Medulla oblongata (tissue), 1 donor: ENCODE results near the gene IQSEC1.
A peak's percentile ranks its signal among the peaks of the same experiment; 100 is the strongest.
"Not testable (repeated sequence)": the region's sequence is repeated elsewhere in the genome, so short reads cannot be mapped to it uniquely, and the experiment has no call there.

Experiments
- DNase-seq: peaks from one replicate; pipeline ENCODE4 v3.0.0-alpha.2; 2015; ENCODE audit errors: extremely low spot score

Gene IQSEC1

GRCh38 chr3:12894629-12895028 lies 178.6 kb downstream of the IQSEC1 start:
- no peak for DNase-seq

DNA sequence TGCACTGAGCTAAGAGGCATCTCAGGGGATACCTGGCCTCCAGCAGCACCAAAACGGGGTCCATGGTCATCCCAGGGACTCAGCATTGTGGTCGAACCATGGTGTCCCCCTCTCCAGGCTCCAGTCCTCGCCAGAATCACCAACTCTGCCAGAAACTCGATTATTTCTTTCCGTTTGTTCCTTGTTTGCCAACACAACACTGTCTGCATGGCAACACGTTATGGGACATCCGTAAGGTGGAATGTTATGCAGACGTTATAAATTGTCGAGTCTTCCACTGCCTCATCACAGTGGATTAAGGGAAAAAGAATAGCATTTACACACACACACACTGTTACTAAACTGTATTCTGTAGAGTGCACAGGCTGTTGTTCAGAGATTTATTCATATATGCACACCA lies 179.4 kb downstream of the IQSEC1 start:
- DNase-seq, result no peak

- no peak for DNase-seq
Measured at GRCh38 chr3:12893247-12893646, 180.0 kb downstream of the IQSEC1 start.

DNA sequence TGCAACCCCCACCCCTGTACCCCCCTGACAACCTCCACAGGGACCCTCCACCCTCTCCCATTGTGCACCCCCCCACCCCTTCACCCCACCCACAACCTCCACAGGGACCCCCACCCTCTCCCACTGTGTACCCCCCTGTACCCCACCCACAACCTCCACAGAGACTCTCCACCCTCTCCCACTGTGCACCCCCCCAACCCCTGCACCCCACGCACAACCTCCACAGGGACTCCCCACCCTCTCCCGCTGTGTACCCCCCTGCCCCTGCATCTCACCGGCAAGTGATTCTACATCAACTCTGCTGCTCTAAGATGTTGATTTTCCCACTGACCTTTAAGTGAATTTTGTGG lies 180.4 kb downstream of the IQSEC1 start:
- no peak for DNase-seq

- DNase-seq, result peak; percentile 89
Measured at GRCh38 chr3:12891985-12892839, 181.0 kb downstream of the IQSEC1 start.

DNA sequence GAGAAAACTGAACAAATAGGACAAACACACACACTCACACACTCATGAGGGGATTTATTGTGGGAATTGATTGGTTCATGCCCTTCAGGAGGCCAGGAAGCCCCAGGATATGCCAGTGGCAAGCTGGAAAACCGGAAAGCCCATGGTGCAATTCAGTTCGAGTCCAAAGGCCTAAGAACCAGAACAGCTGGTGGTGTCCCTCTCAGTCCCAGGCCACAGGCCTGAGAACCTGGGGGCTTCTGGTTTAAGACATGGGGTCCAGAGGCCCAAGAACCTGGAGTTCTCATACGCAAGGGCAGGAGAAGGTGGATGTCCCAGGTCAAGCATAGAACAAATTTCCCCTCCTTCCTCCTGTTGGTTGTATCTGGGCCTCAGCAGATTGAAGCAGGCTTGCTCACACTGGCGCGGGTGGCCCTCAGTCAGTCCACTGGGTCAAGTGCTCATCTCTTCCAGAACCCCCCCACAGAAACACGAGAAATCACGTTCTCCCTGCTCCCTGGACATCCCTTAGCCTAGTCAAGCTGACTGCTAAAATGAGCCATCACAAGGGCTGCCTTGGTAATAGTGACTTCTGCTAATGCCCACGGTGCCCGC lies 181.7 kb downstream of the IQSEC1 start:
- no peak for DNase-seq

GRCh38 chr3:12890610-12891390 lies 182.4 kb downstream of the IQSEC1 start:
- DNase-seq, result no peak

DNA sequence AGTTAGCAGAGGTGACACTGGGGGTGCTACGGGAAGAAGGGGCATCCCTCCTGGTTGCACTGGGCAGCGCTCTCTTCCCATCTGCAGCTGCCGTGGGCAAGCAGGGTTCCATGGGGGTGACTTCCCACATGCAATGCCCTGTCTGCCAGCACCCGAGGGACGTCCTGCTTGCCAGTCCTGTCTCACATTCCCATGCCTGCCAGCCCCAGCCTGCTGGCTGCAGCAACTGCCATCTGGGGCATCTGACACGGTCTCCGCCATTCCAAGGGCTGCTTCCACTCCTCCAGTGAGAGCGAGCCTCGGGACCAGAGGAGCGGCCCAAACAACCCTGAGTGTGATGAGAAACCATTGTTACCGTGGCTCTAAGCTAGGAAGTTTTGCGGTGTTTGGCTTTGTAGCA lies 186.5 kb downstream of the IQSEC1 start:
- peak; percentile 34 for DNase-seq

GRCh38 chr3:12886106-12886679 lies 187.0 kb downstream of the IQSEC1 start:
- DNase-seq, result no peak

DNA sequence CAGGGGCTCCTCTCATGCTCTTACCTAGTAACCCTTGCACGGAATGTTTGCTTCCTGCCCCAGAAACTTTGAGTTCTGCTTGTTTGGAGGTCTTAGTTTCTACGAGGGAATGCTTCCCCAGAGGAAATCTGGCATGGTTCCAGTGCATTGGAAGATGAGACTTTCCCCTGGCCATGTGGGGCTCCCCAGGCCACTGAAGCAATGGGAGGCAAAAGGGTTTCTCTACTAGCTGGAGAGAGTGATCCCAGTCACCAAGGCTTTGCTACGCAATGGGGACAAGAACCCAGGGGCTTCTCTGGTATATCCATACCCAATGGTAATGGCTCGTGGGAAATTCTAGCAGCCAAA lies 187.7 kb downstream of the IQSEC1 start:
- DNase-seq, result no peak

GRCh38 chr3:12884790-12885582 lies 188.2 kb downstream of the IQSEC1 start:
- DNase-seq, result no peak

DNA sequence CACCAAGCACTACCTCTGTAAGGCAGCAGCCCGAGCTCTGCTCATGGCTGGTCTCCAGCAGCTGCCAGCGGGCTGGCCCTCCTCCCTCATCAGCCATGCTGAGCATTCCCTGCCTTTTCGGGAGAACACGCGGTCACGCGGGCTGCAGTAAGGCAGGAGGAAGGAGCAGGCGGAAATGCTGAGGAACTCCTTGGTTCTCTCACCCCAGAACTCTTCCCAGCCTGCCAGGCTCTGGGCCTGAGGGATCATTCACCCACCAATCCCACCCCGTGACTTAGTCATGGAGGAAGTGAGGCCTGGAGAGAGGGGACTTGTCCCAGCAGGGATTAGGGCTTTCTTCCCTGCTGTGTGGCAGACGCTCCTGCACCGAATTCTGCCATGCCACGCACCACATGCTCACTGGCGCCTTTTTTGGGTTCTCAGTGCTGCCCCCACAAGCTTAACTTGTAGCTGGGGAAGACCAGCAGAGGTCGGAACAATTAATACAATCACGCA lies 189.0 kb downstream of the IQSEC1 start:
- peak; percentile 73 for DNase-seq

GRCh38 chr3:12882336-12883310 lies 190.6 kb downstream of the IQSEC1 start:
- no peak for DNase-seq

GRCh38 chr3:12881858-12882257 lies 191.4 kb downstream of the IQSEC1 start:
- not testable (repeated sequence) for DNase-seq

DNA sequence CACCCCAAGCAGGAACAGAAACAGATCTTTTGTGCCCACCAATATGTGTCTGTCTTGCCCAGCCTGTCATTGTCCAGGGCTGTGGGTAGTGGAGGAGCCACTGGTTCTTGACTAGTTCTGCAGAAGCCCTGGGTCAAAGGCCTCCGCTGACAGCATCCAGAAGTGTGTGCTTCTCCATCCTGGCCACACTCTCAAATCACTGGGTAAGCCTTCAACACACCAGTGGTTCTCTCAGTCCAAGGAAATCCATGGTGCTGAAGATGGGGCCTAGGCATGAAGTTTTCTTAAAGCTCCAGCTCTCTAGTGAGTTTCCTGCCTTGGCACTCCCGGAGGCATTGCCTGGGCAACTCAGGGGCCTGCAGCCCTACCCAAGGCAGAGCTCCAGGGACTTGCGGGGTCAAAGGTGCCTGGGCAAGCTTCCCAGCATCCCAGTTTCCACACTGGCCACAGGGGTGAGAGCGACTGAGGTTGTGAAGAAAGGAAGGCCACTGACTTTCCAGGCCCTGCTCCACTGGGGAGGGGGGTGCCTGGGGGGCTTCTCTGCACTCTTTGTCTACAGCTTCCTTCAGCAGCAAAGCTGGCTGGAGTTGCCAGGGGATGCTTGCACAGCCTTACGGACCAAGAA lies 193.9 kb downstream of the IQSEC1 start:
- DNase-seq, result peak; percentile 77

DNA sequence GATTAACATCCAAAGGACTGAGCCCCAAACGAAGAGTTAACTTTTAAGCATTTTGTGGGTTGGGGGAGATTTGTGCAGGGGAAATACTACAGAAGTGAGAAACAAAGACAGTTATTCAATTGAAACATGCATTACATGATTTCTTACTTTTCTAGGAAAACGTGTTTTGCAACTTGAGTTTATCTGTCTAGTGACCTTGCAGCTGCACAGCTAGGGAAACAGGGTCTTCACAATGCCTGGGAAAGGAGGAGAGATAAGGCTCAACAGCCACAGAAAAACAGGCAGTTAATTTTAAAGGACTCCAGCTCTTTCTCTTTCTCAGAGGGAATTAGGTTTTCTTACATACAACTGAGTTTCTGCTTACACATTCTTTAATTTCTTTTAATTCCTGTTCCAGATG lies 194.5 kb downstream of the IQSEC1 start:
- DNase-seq, result not testable (repeated sequence)

DNA sequence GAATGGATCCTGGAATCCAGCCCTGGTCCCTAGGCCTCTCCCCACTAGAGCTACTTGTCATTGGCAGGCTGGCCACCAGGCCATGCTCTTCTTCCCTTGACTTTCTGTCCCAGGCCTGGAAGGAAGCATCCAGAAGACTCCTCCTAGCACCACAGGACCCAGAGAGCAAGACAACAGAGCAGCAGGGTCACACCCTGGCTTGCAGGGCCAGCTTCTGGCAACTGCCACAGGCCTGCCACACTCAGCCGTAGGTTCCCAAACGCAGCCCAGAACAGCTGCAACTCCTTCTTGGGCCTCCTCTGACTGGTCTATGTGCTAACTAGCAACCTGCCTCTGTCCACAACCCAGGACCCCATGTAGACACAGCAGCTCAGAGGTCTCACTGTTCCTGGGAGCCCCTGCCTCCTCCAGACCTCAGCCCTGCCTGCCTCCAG lies 195.1 kb downstream of the IQSEC1 start:
- no peak for DNase-seq

- no peak for DNase-seq
Measured at GRCh38 chr3:12877040-12877439, 196.2 kb downstream of the IQSEC1 start.
